Activated T-cell treated with anti-CD3 and anti-CD28 coated beads, Interleukin-2, amount 50 U/mL, for 4 hours (primary cell): ENCODE data around the gene RNLS. TPM values are rescaled to one million over a fixed set of nuclear protein-coding genes. Genes with fewer than 3 reads are reported as not detected.

Source experiments
- ATAC-seq, 2 donors: fragments of 200-7000 bp; cut with Tn5 transposase; one replicate each; pipeline ENCODE4 v1.10.0; 2021
- DNase-seq: peaks from one replicate; pipeline ENCODE4 v3.0.0-alpha.2; 2020
- H3K27me3 Mint-ChIP-seq: one replicate; pipeline ENCODE4 v1.8.0; 2021; ENCODE audit warnings: low read depth, mixed read lengths
- H3K36me3 Mint-ChIP-seq: one replicate; pipeline ENCODE4 v1.8.0; 2022; ENCODE audit warnings: mixed read lengths; ENCODE audit not compliant: insufficient read depth
- H3K4me1 Mint-ChIP-seq: one replicate; pipeline ENCODE4 v1.8.0; 2021; ENCODE audit warnings: low read depth, mixed read lengths
- H3K4me3 Mint-ChIP-seq: one replicate; pipeline ENCODE4 v1.8.0; 2021; ENCODE audit warnings: mild to moderate bottlenecking, moderate library complexity, mixed read lengths
- H3K9me3 Mint-ChIP-seq: one replicate; pipeline ENCODE4 v1.8.0; 2021; ENCODE audit warnings: mixed read lengths
- total RNA-seq, 3 donors: library from RNA; stranded (reverse); gene quantifications; one replicate each; pipeline ENCODE4 v1.2.1, GENCODE V29; 2021

The RNLS gene
- total RNA-seq, 3 donors from 2014 or later: 3.4 to 5.5 (median 5.4) TPM

GRCh38 chr10:88343761-88344484 is 239.2 kb downstream of the RNLS start:
- H3K36me3 Mint-ChIP-seq: no peaks in the 10 kb centered on the region
- peaks cover 7% of the 10 kb centered on the region for H3K4me1 Mint-ChIP-seq
- no peak for ATAC-seq
- no peak overlapping the region for H3K4me3 Mint-ChIP-seq
- DNase-seq: no peak
- H3K27me3 Mint-ChIP-seq: no peaks in the 10 kb centered on the region
- H3K9me3 Mint-ChIP-seq: no peaks in the 10 kb centered on the region

DNA sequence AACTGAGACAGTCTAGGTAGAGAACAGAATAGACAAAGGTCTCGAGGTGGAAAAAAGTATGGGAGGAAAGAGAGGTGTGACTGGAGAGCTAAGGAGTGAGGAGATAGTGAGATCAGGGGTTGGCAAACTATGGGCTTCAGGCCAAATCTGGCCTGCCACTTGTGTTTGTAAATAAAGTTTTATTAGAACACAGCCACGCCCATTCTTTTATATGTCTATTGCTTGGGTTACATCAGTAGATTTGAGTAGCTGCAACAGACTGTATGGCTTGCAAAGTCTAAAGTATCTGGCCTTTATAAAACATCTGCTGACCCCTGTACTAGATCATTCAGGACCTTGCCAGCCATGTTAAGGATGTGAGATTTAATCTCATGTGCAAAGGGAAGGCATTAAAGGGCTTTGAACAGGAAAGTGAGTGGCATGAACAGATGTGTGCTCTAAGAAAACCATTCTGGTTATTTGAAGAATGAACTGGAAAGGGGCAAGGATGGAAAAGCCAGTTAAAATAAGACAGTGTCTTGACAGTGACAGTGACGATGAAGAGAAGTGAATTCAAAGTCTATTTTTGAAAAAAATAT is 240.3 kb downstream of the RNLS start:
- Mint-ChIP-seq H3K9me3 (no peaks in the 10 kb centered on the region), H3K36me3 (no peaks in the 10 kb centered on the region), H3K27me3 (no peaks in the 10 kb centered on the region), H3K4me3 (no peak overlapping the region), H3K4me1 (peaks cover 7% of the 10 kb centered on the region)
- no peak for ATAC-seq
- no peak for DNase-seq

DNA sequence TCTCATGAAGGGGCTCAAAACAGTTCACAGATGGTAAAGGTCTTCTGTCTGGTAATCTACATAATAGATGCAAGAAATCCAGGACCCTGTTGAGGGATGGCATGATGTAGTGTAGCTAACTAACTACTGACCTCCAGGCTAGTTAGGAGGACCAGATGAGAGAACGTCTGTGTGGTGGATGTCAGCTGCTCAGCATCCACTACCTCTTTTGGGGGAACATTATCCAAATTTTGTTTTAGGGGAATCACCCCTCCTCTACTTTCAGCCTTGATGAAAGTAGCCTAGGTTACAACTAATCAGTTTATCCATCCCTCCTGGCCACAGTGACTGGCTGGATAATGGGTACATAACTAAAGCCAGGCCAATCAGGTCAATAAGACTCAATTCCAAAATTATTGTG is 246.0 kb downstream of the RNLS start:
- peaks cover 8% of the 10 kb centered on the region for H3K4me1 Mint-ChIP-seq
- H3K9me3 Mint-ChIP-seq: no peaks in the 10 kb centered on the region

DNA sequence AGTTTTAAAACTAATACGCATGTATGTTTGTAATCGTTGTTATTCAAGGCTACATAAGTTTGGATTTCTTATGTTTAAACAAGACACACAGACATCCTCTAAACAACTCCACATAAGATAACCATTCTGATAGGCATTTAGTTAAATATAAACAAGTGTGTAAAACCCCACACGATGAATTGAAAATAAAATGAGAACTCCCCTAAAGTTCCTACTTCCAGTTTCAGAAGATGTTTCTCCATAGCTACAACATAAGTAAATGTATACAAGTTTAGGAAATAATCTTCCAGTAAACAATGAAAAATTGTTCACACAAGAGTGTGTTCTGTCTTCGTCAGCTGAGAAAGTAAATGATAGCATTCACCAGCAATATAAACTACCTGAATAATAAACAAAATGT is 246.8 kb downstream of the RNLS start:
- no peak overlapping the region for H3K4me3 Mint-ChIP-seq
- no peaks in the 10 kb centered on the region for H3K36me3 Mint-ChIP-seq
- ATAC-seq (no peak), DNase-seq (no peak)
- H3K27me3 Mint-ChIP-seq: no peaks in the 10 kb centered on the region
- peaks cover 10% of the 10 kb centered on the region for H3K4me1 Mint-ChIP-seq
- no peaks in the 10 kb centered on the region for H3K9me3 Mint-ChIP-seq

More for the DNA sequence above, 246.0 kb downstream of the RNLS start:
- DNase-seq (no peak), ATAC-seq (no peak)
- H3K4me3 Mint-ChIP-seq: no peak overlapping the region
- no peaks in the 10 kb centered on the region for H3K27me3 Mint-ChIP-seq
- H3K36me3 Mint-ChIP-seq: no peaks in the 10 kb centered on the region

- peaks cover 10% of the 10 kb centered on the region for H3K4me1 Mint-ChIP-seq
These were observed 249.9 kb downstream of the RNLS start for GRCh38 chr10:88333248-88333630.

GRCh38 chr10:88332503-88333247 is 250.4 kb downstream of the RNLS start:
- no peak for ATAC-seq
- Mint-ChIP-seq H3K4me1 (peaks cover 10% of the 10 kb centered on the region), H3K27me3 (no peaks in the 10 kb centered on the region), H3K9me3 (no peaks in the 10 kb centered on the region), H3K4me3 (no peak overlapping the region), H3K36me3 (no peaks in the 10 kb centered on the region)
- DNase-seq: no peak

More at GRCh38 chr10:88333248-88333630, 249.9 kb downstream of the RNLS start:
- Mint-ChIP-seq H3K4me3 (no peak overlapping the region), H3K9me3 (no peaks in the 10 kb centered on the region), H3K27me3 (no peaks in the 10 kb centered on the region), H3K36me3 (no peaks in the 10 kb centered on the region)
- DNase-seq (no peak), ATAC-seq (no peak)

DNA sequence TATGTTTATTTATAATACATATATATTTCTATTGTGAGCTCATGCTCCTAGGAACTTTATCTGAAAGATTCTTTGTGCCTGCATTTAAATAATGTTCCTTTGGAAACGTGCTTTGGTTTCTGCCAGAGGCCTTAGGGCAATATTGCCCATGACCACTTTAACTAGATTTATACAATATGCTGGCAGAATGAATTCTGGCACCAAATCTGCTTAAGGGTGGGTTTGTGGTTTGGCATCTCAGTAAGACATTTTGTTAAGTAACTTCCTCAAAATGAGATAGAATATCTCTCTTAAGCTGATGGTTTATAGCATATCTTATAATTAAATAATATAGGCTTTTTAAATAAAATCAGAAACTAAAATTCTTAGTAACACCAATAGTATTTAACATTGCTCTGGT is 252.9 kb downstream of the RNLS start:
- Mint-ChIP-seq H3K27me3 (no peaks in the 10 kb centered on the region), H3K4me1 (peaks cover 10% of the 10 kb centered on the region), H3K4me3 (no peak overlapping the region), H3K36me3 (no peaks in the 10 kb centered on the region), H3K9me3 (peaks cover 5% of the 10 kb centered on the region)
- DNase-seq: no peak
- ATAC-seq: no peak

DNA sequence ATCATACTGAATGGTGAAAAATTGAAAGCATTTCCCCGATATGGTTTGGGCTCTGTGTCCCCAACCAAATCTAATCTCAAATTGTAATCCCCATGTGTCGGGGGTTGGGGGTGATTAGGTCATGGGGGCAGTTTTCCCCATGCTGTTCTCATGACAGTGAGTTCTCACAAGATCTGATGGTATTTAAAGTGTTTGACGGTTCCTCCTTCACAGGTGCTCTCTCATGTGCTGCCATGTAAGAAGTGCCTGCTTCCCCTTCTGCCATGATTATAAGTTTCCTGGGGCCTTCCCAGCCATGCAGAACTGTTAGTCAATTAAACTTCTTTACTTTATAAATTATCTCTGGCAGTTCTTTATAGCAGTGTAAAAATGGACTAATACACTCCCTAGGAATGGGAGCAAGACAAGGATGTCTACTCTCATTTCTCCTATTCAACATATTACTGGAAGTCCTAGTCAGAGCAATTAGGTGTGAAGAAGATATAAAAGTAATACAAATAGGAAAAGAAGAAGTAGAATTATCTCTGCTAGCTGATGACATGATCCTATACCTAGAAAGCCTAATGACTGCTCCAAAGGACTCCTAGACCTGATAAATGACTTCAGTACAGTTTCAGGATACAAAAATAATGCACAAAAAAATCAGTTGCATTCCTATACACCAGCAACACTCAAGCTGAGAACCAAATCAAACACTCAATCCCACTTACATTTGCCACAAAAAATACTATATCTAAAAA is 260.6 kb downstream of the RNLS start:
- ATAC-seq (no peak), DNase-seq (no peak)
- H3K4me3 Mint-ChIP-seq: no peak overlapping the region
- H3K4me1 Mint-ChIP-seq: no peaks in the 10 kb centered on the region
- no peaks in the 10 kb centered on the region for H3K27me3 Mint-ChIP-seq
- peaks cover 29% of the 10 kb centered on the region for H3K9me3 Mint-ChIP-seq
- H3K36me3 Mint-ChIP-seq: peaks cover 2% of the 10 kb centered on the region

DNA sequence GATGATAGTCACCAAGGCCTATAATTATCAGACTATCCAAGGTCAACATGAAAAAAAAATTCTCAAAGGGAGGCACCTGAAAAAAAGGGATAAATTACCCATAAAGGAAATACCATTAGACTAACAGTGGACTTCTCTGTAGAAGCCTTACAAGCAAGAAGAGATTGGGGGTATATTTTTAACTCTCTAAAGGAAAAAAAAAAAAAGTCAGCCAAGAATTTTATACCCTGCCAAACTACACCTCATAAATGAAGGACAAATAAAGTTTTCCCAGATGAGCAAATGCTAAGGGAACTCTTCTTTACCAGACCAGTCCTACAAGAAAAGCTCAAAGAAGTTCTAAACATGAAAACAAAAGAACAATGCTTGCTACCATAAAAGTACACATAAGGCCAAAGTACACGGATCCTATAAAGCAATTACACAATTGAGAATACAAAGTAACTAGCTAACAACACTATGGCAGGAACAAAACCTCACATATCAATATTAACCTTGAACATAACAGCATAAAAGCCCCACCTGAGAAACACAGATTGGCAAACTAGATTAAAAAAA is 263.1 kb downstream of the RNLS start:
- Mint-ChIP-seq H3K36me3 (peaks cover 2% of the 10 kb centered on the region), H3K4me1 (no peaks in the 10 kb centered on the region), H3K4me3 (no peak overlapping the region), H3K9me3 (peaks cover 25% of the 10 kb centered on the region), H3K27me3 (no peaks in the 10 kb centered on the region)
- no peak for DNase-seq
- ATAC-seq: no peak

GRCh38 chr10:88318803-88319202 is 264.3 kb downstream of the RNLS start:
- H3K27me3 Mint-ChIP-seq: no peaks in the 10 kb centered on the region
- no peaks in the 10 kb centered on the region for H3K4me1 Mint-ChIP-seq
- H3K9me3 Mint-ChIP-seq: peaks cover 25% of the 10 kb centered on the region
- ATAC-seq (no peak), DNase-seq (no peak)
- no peak overlapping the region for H3K4me3 Mint-ChIP-seq
- peaks cover 2% of the 10 kb centered on the region for H3K36me3 Mint-ChIP-seq

DNA sequence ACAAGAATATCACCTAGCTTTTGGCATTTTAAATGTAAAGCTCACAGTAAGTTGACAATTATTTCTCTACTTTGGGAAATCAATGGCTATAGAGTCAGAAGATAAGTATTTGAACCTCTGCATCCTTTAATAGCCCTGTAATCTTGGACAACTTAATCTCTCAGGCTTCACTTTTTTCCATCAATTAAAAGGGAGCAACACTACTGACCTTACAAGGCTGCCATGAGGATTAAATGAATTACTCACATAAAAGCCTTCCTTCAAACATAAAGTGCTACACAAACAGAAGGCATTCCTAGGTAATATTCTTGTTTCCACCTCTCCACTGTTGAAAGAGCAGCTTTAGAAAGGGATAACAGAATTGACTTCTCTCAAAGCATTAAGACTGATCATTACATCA is 266.0 kb downstream of the RNLS start:
- no peak overlapping the region for H3K4me3 Mint-ChIP-seq
- peaks cover 2% of the 10 kb centered on the region for H3K36me3 Mint-ChIP-seq
- peaks cover 25% of the 10 kb centered on the region for H3K9me3 Mint-ChIP-seq
- DNase-seq (no peak), ATAC-seq (no peak)
- no peaks in the 10 kb centered on the region for H3K4me1 Mint-ChIP-seq
- no peaks in the 10 kb centered on the region for H3K27me3 Mint-ChIP-seq

- no peaks in the 10 kb centered on the region for H3K4me1 Mint-ChIP-seq
- no peak overlapping the region for H3K4me3 Mint-ChIP-seq
- ATAC-seq: no peak
- no peak for DNase-seq
- no peaks in the 10 kb centered on the region for H3K27me3 Mint-ChIP-seq
- H3K9me3 Mint-ChIP-seq: peaks cover 24% of the 10 kb centered on the region
- H3K36me3 Mint-ChIP-seq: peaks cover 2% of the 10 kb centered on the region
These were observed 266.7 kb downstream of the RNLS start for GRCh38 chr10:88316292-88316861.

DNA sequence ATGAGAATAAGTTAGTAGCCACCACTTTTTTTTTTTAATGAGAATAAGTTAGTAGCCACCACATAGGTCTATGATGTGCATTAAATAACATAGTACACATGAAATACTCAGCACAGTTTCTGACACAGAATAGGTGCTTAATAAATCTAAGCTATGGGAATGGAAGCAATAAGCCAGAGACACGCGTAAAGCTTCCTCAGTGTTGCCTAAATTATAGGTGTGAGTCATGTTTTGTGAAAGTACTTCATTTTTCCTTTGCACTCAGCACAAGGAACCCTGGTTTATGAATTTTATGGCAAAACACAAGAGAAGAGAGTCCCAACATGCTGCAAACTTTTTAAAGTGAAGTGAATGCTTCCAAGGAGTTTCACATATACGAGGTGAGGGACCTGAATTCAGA is 267.4 kb downstream of the RNLS start:
- Mint-ChIP-seq H3K36me3 (peaks cover 2% of the 10 kb centered on the region), H3K4me3 (no peak overlapping the region)

GRCh38 chr10:88314362-88314761 is 268.8 kb downstream of the RNLS start:
- H3K36me3 Mint-ChIP-seq: peaks cover 2% of the 10 kb centered on the region
- H3K4me3 Mint-ChIP-seq: no peak overlapping the region
- peaks cover 5% of the 10 kb centered on the region for H3K9me3 Mint-ChIP-seq
- H3K27me3 Mint-ChIP-seq: no peaks in the 10 kb centered on the region
- H3K4me1 Mint-ChIP-seq: no peaks in the 10 kb centered on the region
- DNase-seq (no peak), ATAC-seq (no peak)

More for the DNA sequence above, 267.4 kb downstream of the RNLS start:
- no peak for ATAC-seq
- Mint-ChIP-seq H3K9me3 (peaks cover 18% of the 10 kb centered on the region), H3K27me3 (no peaks in the 10 kb centered on the region), H3K4me1 (no peaks in the 10 kb centered on the region)
- DNase-seq: no peak
